Liver (tissue), 9 donors: ENCODE measurements around the gene TNC. TPM values are rescaled to one million over a fixed set of nuclear protein-coding genes. Genes with fewer than 3 reads are reported as not detected.

Experiments used
- DNase-seq: peaks from one replicate; pipeline ENCODE4 v3.0.0-alpha.2; 2017; ENCODE audit warnings: low spot score
- H3K27ac ChIP-seq, 2 donors: one replicate each; pipeline ENCODE4 v1.7.0; 2013; ENCODE audit warnings: inconsistent platforms in 2 of 2, low read length in 2 of 2, control low read depth in 1 of 2, low read depth in 1 of 2, mild to moderate bottlenecking in 1 of 2
- H3K27me3 ChIP-seq, 4 donors: one replicate each; pipeline versions ENCODE4 v1.6.1 to v1.7.0; 2013; ENCODE audit warnings: low read length in 3 of 4, inconsistent platforms in 1 of 4, mild to moderate bottlenecking in 1 of 4, moderate library complexity in 1 of 4; ENCODE audit not compliant: control insufficient read depth in 4 of 4, insufficient read depth in 4 of 4
- H3K36me3 ChIP-seq, 4 donors: one replicate each; pipeline versions ENCODE4 v1.6.1 to v1.7.0; 2013; ENCODE audit warnings: low read length in 3 of 4, mild to moderate bottlenecking in 3 of 4, low read depth in 1 of 4, moderate library complexity in 1 of 4; ENCODE audit not compliant: control insufficient read depth in 4 of 4, insufficient read depth in 3 of 4
- H3K4me1 ChIP-seq, 4 donors: one replicate each; pipeline versions ENCODE4 v1.6.1 to v1.7.0; 2013; ENCODE audit warnings: low read length in 3 of 4, mild to moderate bottlenecking in 3 of 4, moderate library complexity in 1 of 4; ENCODE audit not compliant: control insufficient read depth in 4 of 4, insufficient read depth in 4 of 4
- H3K4me3 ChIP-seq, 3 donors: one replicate each; pipeline versions ENCODE4 v1.6.1 to v1.7.0; 2013; ENCODE audit warnings: low read length in 3 of 3, control low read depth in 1 of 3, low read depth in 1 of 3, mild to moderate bottlenecking in 1 of 3
- H3K9ac ChIP-seq, 2 donors: one replicate each; pipeline ENCODE4 v1.7.0; 2013; ENCODE audit warnings: low read length in 2 of 2, mild to moderate bottlenecking in 2 of 2, moderate library complexity in 2 of 2, control low read depth in 1 of 2, low read depth in 1 of 2
- H3K9me3 ChIP-seq, 4 donors: one replicate each; pipeline versions ENCODE4 v1.6.1 to v1.7.0; 2013; ENCODE audit warnings: low read length in 3 of 4; ENCODE audit not compliant: control insufficient read depth in 4 of 4
- ATF3 ChIP-seq: IDR thresholded peaks from 2 replicates; pipeline ENCODE4 v1.6.1; 2016; ENCODE audit warnings: antibody characterized with exemption
- CTCF ChIP-seq: fragments of 150-350 bp; IDR thresholded peaks from 2 replicates; pipeline ENCODE4 v1.5.1; 2017; ENCODE audit warnings: improper control_type of control experiment, low read depth, low read length; ENCODE audit not compliant: missing input control
- EGR1 ChIP-seq, 2 donors: IDR thresholded peaks; 2 replicates each; pipeline ENCODE4 v1.6.1; 2016 to 2018; ENCODE audit warnings: antibody characterized with exemption in 2 of 2, low read depth in 2 of 2
- FOXA1 ChIP-seq: IDR thresholded peaks from 2 replicates; pipeline ENCODE4 v1.6.1; 2016; ENCODE audit warnings: antibody characterized with exemption
- FOXA2 ChIP-seq: IDR thresholded peaks from 2 replicates; pipeline ENCODE4 v1.6.1; 2016; ENCODE audit warnings: antibody characterized with exemption
- GABPA ChIP-seq, 2 donors: IDR thresholded peaks in 1 of 2; conservative IDR thresholded peaks in 1 of 2; 2 replicates each; pipeline ENCODE4 v1.6.1; 2016; ENCODE audit warnings: antibody characterized with exemption in 2 of 2, mild to moderate bottlenecking in 1 of 2, moderate library complexity in 1 of 2
- HNF4A ChIP-seq, 2 donors: conservative IDR thresholded peaks; 2 replicates each; pipeline ENCODE4 v1.6.1; 2016; ENCODE audit warnings: antibody characterized with exemption in 2 of 2, mild to moderate bottlenecking in 2 of 2
- HNF4G ChIP-seq: IDR thresholded peaks from 2 replicates; pipeline ENCODE4 v1.6.1; 2016; ENCODE audit warnings: antibody characterized with exemption
- JUND ChIP-seq, 2 donors: IDR thresholded peaks; 2 replicates each; pipeline ENCODE4 v1.6.1; 2016; ENCODE audit warnings: antibody characterized with exemption in 2 of 2
- MAX ChIP-seq: IDR thresholded peaks from 2 replicates; pipeline ENCODE4 v1.6.1; 2016; ENCODE audit warnings: antibody characterized with exemption
- NR2F2 ChIP-seq: IDR thresholded peaks from 2 replicates; pipeline ENCODE4 v1.6.1; 2016; ENCODE audit warnings: antibody characterized with exemption
- RAD21 ChIP-seq, 2 donors: IDR thresholded peaks; 2 replicates each; pipeline ENCODE4 v1.6.1; 2016; ENCODE audit warnings: antibody characterized with exemption in 2 of 2, mild to moderate bottlenecking in 2 of 2
- REST ChIP-seq: IDR thresholded peaks from 2 replicates; pipeline ENCODE4 v1.6.1; 2016; ENCODE audit warnings: antibody characterized with exemption, mild to moderate bottlenecking
- RXRA ChIP-seq, 2 donors: IDR thresholded peaks; 2 replicates each; pipeline ENCODE4 v1.6.1; 2017 to 2018; ENCODE audit warnings: antibody characterized with exemption in 2 of 2, mild to moderate bottlenecking in 1 of 2
- SP1 ChIP-seq: IDR thresholded peaks from 2 replicates; pipeline ENCODE4 v1.6.1; 2018; ENCODE audit warnings: antibody characterized with exemption, mild to moderate bottlenecking
- TAF1 ChIP-seq: conservative IDR thresholded peaks from 2 replicates; pipeline ENCODE4 v1.6.1; 2016; ENCODE audit warnings: antibody characterized with exemption, mild to moderate bottlenecking
- YY1 ChIP-seq: IDR thresholded peaks from 2 replicates; pipeline ENCODE4 v1.6.1; 2016; ENCODE audit warnings: antibody characterized with exemption, mild to moderate bottlenecking
- ZBTB33 ChIP-seq: IDR thresholded peaks from 2 replicates; pipeline ENCODE4 v1.6.1; 2016; ENCODE audit warnings: antibody characterized with exemption
- WGBS: extraction: QIAGEN DNeasy Blood & Tissue Kit; methylation state at CpG from one replicate; pipeline ENCODE4 v1.1.7; 2013; 5-methylcytosine and 5-hydroxymethylcytosine counted together
- polyA plus RNA-seq, 2 donors: library from polyadenylated mRNA; stranded (reverse) in 1 of 2; unstranded in 1 of 2; fragments of 200-250 nt in 1 of 2; fragments of >200 nt in 1 of 2; fragmentation: Nextera tagmentation in 1 of 2; extraction: Ambion mirVana in 1 of 2; gene quantifications; one replicate each; pipeline versions ENCODE4 v1.2.1 to v1.2.3, GENCODE V29; 2013 to 2015
- total RNA-seq, 2 donors: library from RNA; depleted of rRNA; stranded (reverse); fragments of >200 nt; gene quantifications; one replicate each; pipeline ENCODE4 v1.2.3, GENCODE V29; 2014
- donor health status: healthy.
- donor health status: healthy.
- donor health status: healthy.
- donor health status: healthy.
- donor health status: healthy.

TNC gene
- total and polyA plus RNA-seq, 4 donors = 0.19 to 6.3 (median 1.8) TPM

GRCh38 chr9:115006660-115007059, 111.3 kb downstream of the TNC start:
- Histone ChIP-seq H3K36me3 (no peaks in the 10 kb centered on the region), H3K9me3 (no peaks in the 10 kb centered on the region), H3K27me3 (no peaks in the 10 kb centered on the region), H3K4me1 (peaks cover 0 to 5% (median 0%) of the 10 kb centered on the region in 4 donors), H3K4me3 (no peak overlapping the region), H3K27ac (no peak overlapping the region), H3K9ac (no peak overlapping the region)
- no peak for TF ChIP-seq NR2F2
- TF ChIP-seq MAX = no peak
- no peak for TF ChIP-seq CTCF
- TF ChIP-seq REST = no peak
- no peak for TF ChIP-seq YY1
- no peak for TF ChIP-seq RXRA (IDR thresholded peaks at IDR 0.05)
- no peak for TF ChIP-seq HNF4A (conservative IDR thresholded peaks at IDR 0.05)
- TF ChIP-seq FOXA2 = no peak
- TF ChIP-seq ATF3 = no peak
- no peak for TF ChIP-seq TAF1
- no peak for TF ChIP-seq ZBTB33
- TF ChIP-seq JUND (IDR thresholded peaks at IDR 0.05) = no peak
- no peak for TF ChIP-seq EGR1 (IDR thresholded peaks at IDR 0.05; ENCODE audit: low read depth in 2 of 2)
- TF ChIP-seq RAD21 (IDR thresholded peaks at IDR 0.05) = no peak
- TF ChIP-seq SP1 = no peak
- TF ChIP-seq GABPA (IDR thresholded peaks at IDR 0.05 in 1 of 2, conservative IDR thresholded peaks at IDR 0.05 in 1 of 2) = no peak
- TF ChIP-seq HNF4G = no peak
- 93% methylated on average over 3 of the region's 3 CpGs for WGBS
- no peak for DNase-seq

GRCh38 chr9:115005322-115005721, 112.6 kb downstream of the TNC start:
- Histone ChIP-seq H3K9ac (no peak overlapping the region), H3K27ac (no peak overlapping the region), H3K9me3 (no peaks in the 10 kb centered on the region), H3K27me3 (no peaks in the 10 kb centered on the region), H3K36me3 (no peaks in the 10 kb centered on the region), H3K4me3 (no peak overlapping the region), H3K4me1 (peaks cover 0 to 5% (median 0%) of the 10 kb centered on the region in 4 donors)
- WGBS = 88% methylated on average over 4 of the region's 4 CpGs
- no peak for DNase-seq
- TF ChIP-seq ATF3 = no peak
- no peak for TF ChIP-seq MAX
- TF ChIP-seq YY1 = no peak
- TF ChIP-seq RAD21 (IDR thresholded peaks at IDR 0.05) = no peak
- TF ChIP-seq RXRA (IDR thresholded peaks at IDR 0.05) = no peak
- no peak for TF ChIP-seq HNF4A (conservative IDR thresholded peaks at IDR 0.05)
- TF ChIP-seq NR2F2 = no peak
- no peak for TF ChIP-seq EGR1 (IDR thresholded peaks at IDR 0.05; ENCODE audit: low read depth in 2 of 2)
- TF ChIP-seq HNF4G = no peak
- TF ChIP-seq TAF1 = no peak
- no peak for TF ChIP-seq ZBTB33
- no peak for TF ChIP-seq SP1
- no peak for TF ChIP-seq JUND (IDR thresholded peaks at IDR 0.05)
- no peak for TF ChIP-seq GABPA (IDR thresholded peaks at IDR 0.05 in 1 of 2, conservative IDR thresholded peaks at IDR 0.05 in 1 of 2)
- TF ChIP-seq CTCF = no peak
- no peak for TF ChIP-seq FOXA1
